Measurements from ENCODE around the gene ABLIM3. TPM values are rescaled to one million over a fixed set of nuclear protein-coding genes. Genes with fewer than 3 reads are reported as not detected.

ABLIM3 gene
- total and polyA plus RNA-seq, 4 donors, result 8.0 to 54.2 (median 33.6) TPM

DNA sequence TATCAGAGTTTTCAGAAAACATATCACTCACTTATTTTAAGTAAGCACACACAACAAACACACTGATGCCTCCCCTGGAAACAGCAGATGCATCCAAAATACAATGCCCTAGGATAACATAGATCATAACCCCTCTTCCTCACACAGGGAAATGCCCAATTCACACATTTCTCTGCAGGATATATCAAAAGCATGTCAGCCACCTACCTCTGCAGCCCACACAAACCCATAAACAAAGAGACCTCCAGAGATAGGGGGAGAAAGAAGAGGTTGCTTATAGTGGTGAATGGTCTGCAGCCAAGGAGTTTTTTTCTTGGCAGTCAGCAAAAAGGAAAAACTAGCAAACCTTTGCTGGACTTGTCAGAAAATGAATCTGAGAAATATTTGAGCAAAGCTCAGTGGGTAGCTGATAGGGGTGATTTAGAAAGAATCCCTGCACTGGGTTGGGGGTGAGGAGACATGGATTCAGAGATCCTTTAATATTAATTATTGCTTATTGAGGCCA is 36.1 kb downstream of the ABLIM3 start:
- H3K9me3 ChIP-seq (ENCODE audit: control insufficient read depth in 4 of 4, insufficient read depth in 3 of 4, low read length in 3 of 4), result no peaks in the 10 kb centered on the region
- no peak overlapping the region for H3K9ac ChIP-seq (ENCODE audit: insufficient read depth in 1 of 2, low read length in 2 of 2)
- H3K27ac ChIP-seq (ENCODE audit: low read depth in 1 of 2, low read length in 1 of 2), result peak overlapping the region in 1 of 2 donors; percentile 70
- H3K4me1 ChIP-seq (ENCODE audit: control insufficient read depth in 5 of 5, insufficient read depth in 5 of 5, low read length in 5 of 5), result peaks cover 6 to 51% (median 48%) of the 10 kb centered on the region in 5 donors
- ATAC-seq (ENCODE audit: insufficient read depth, low FRiP score), result no peak
- TF ChIP-seq, protein P1, sequence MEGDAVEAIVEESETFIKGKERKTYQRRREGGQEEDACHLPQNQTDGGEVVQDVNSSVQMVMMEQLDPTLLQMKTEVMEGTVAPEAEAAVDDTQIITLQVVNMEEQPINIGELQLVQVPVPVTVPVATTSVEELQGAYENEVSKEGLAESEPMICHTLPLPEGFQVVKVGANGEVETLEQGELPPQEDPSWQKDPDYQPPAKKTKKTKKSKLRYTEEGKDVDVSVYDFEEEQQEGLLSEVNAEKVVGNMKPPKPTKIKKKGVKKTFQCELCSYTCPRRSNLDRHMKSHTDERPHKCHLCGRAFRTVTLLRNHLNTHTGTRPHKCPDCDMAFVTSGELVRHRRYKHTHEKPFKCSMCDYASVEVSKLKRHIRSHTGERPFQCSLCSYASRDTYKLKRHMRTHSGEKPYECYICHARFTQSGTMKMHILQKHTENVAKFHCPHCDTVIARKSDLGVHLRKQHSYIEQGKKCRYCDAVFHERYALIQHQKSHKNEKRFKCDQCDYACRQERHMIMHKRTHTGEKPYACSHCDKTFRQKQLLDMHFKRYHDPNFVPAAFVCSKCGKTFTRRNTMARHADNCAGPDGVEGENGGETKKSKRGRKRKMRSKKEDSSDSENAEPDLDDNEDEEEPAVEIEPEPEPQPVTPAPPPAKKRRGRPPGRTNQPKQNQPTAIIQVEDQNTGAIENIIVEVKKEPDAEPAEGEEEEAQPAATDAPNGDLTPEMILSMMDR (IDR thresholded peaks at IDR 0.05; ENCODE audit: control extremely low read depth, extremely low read depth), result no peak
- H3K36me3 ChIP-seq (ENCODE audit: control insufficient read depth in 4 of 4, insufficient read depth in 4 of 4, low read length in 4 of 4), result no peaks in the 10 kb centered on the region
- no peak overlapping the region for H3K4me3 ChIP-seq
- no peaks in the 10 kb centered on the region for H3K27me3 ChIP-seq (ENCODE audit: control insufficient read depth in 3 of 3, insufficient read depth in 3 of 3, low read length in 2 of 3)
- DNase-seq, result no peak

- TF ChIP-seq, protein P1 (IDR thresholded peaks at IDR 0.05; ENCODE audit: control extremely low read depth, extremely low read depth), result no peak
- Histone ChIP-seq H3K9me3 (ENCODE audit: control insufficient read depth in 4 of 4, insufficient read depth in 3 of 4, low read length in 3 of 4) (no peaks in the 10 kb centered on the region), H3K27me3 (ENCODE audit: control insufficient read depth in 3 of 3, insufficient read depth in 3 of 3, low read length in 2 of 3) (no peaks in the 10 kb centered on the region), H3K27ac (ENCODE audit: low read depth in 1 of 2, low read length in 1 of 2) (peak overlapping the region in 1 of 2 donors; percentile 73), H3K36me3 (ENCODE audit: control insufficient read depth in 4 of 4, insufficient read depth in 4 of 4, low read length in 4 of 4) (no peaks in the 10 kb centered on the region), H3K9ac (ENCODE audit: insufficient read depth in 1 of 2, low read length in 2 of 2) (no peak overlapping the region), H3K4me1 (ENCODE audit: control insufficient read depth in 5 of 5, insufficient read depth in 5 of 5, low read length in 5 of 5) (peaks cover 6 to 48% (median 47%) of the 10 kb centered on the region in 5 donors), H3K4me3 (no peak overlapping the region)
- WGBS, 2 donors, result 74 to 82% methylated on average over 8 of the region's 8 CpGs
- no peak for ATAC-seq (ENCODE audit: insufficient read depth, low FRiP score)
- DNase-seq, result no peak
Measured at GRCh38 chr5:149177911-149178565, 36.7 kb downstream of the ABLIM3 start.

GRCh38 chr5:149181732-149182131 is 40.4 kb downstream of the ABLIM3 start:
- H3K4me1 ChIP-seq (ENCODE audit: control insufficient read depth in 5 of 5, insufficient read depth in 5 of 5, low read length in 5 of 5), result peaks cover 0 to 27% (median 21%) of the 10 kb centered on the region in 5 donors
- H3K9me3 ChIP-seq (ENCODE audit: control insufficient read depth in 4 of 4, insufficient read depth in 3 of 4, low read length in 3 of 4), result no peaks in the 10 kb centered on the region
- ATAC-seq (ENCODE audit: insufficient read depth, low FRiP score) (no peak), DNase-seq (no peak)
- WGBS, 2 donors, result 70 to 96% methylated on average over 2 of the region's 2 CpGs
- no peak overlapping the region for H3K4me3 ChIP-seq
- no peaks in the 10 kb centered on the region for H3K27me3 ChIP-seq (ENCODE audit: control insufficient read depth in 3 of 3, insufficient read depth in 3 of 3, low read length in 2 of 3)
- TF ChIP-seq, protein P1 (IDR thresholded peaks at IDR 0.05; ENCODE audit: control extremely low read depth, extremely low read depth), result no peak
- no peak overlapping the region for H3K9ac ChIP-seq (ENCODE audit: insufficient read depth in 1 of 2, low read length in 2 of 2)
- no peak overlapping the region for H3K27ac ChIP-seq (ENCODE audit: low read depth in 1 of 2, low read length in 1 of 2)
- peaks cover 2 to 29% (median 14%) of the 10 kb centered on the region in 4 donors for H3K36me3 ChIP-seq (ENCODE audit: control insufficient read depth in 4 of 4, insufficient read depth in 4 of 4, low read length in 4 of 4)
